DND-41 (cell line): ENCODE data around the gene CSNK2A2.

ENCODE experiments used
- ATAC-seq: fragments of 200-7000 bp; cut with Tn5 transposase; 3 replicates; pipeline ENCODE4 v1.9.1; 2021; ENCODE audit warnings: low read depth; ENCODE audit not compliant: insufficient read depth
- DNase-seq: peaks from one replicate; pipeline ENCODE4 v3.0.0-alpha.2; 2020
- H2AFZ ChIP-seq: 2 replicates; pipeline ENCODE4 v1.6.0; 2012; ENCODE audit warnings: low read depth, low read length
- H3K27ac ChIP-seq: 2 replicates; pipeline ENCODE4 v1.5.1; 2012; ENCODE audit warnings: low read length, inconsistent platforms
- H3K27me3 ChIP-seq: fragments of 200-600 bp; sonication (generic); 2 replicates; pipeline ENCODE4 v1.6.0; 2012; ENCODE audit warnings: low read length, mild to moderate bottlenecking, inconsistent platforms; ENCODE audit not compliant: insufficient read depth, poor library complexity
- H3K36me3 ChIP-seq: 2 replicates; pipeline ENCODE4 v1.5.1; 2012; ENCODE audit warnings: low read length, inconsistent platforms; ENCODE audit not compliant: insufficient read depth
- H3K4me1 ChIP-seq: 2 replicates; pipeline ENCODE4 v1.5.1; 2012; ENCODE audit warnings: mild to moderate bottlenecking, low read length; ENCODE audit not compliant: insufficient read depth
- H3K4me2 ChIP-seq: 2 replicates; pipeline ENCODE4 v1.6.0; 2012; ENCODE audit warnings: mild to moderate bottlenecking, moderate library complexity, low read length, inconsistent platforms; ENCODE audit not compliant: insufficient read depth
- H3K4me3 ChIP-seq, 2 experiments: fragments of 200-600 bp in 1 of 2; shearing (Covaris generic) in 1 of 2; 2 replicates each; pipeline ENCODE4 v1.5.1; 2012 to 2016; ENCODE audit warnings: inconsistent platforms in 2 of 2, low read length in 2 of 2, mild to moderate bottlenecking in 2 of 2, low read depth in 1 of 2, moderate library complexity in 1 of 2
- H3K79me2 ChIP-seq: 2 replicates; pipeline ENCODE4 v1.6.0; 2012; ENCODE audit warnings: low read length, inconsistent platforms; ENCODE audit not compliant: insufficient read depth
- H3K9ac ChIP-seq: 2 replicates; pipeline ENCODE4 v1.6.0; 2012; ENCODE audit warnings: low read depth, mild to moderate bottlenecking, inconsistent platforms, low read length, moderate library complexity
- H3K9me3 ChIP-seq: 2 replicates; pipeline ENCODE4 v1.5.1; 2012; ENCODE audit warnings: low read length, moderate library complexity, mild to moderate bottlenecking, inconsistent platforms; ENCODE audit not compliant: insufficient read depth, severe bottlenecking
- H4K20me1 ChIP-seq: 2 replicates; pipeline ENCODE4 v1.6.0; 2012; ENCODE audit warnings: low read length; ENCODE audit not compliant: insufficient read depth
- CTCF ChIP-seq: IDR thresholded peaks from 2 replicates; pipeline ENCODE4 v1.5.1; 2012; ENCODE audit warnings: borderline replicate concordance, low read length, moderate library complexity, mild to moderate bottlenecking; ENCODE audit not compliant: poor library complexity, severe bottlenecking; ENCODE audit errors: extremely low read depth
- EZH2 ChIP-seq: IDR thresholded peaks from 3 replicates; pipeline ENCODE4 v1.6.1; 2012; ENCODE audit warnings: borderline replicate concordance, low read depth, mild to moderate bottlenecking, moderate library complexity, low read length, inconsistent platforms; ENCODE audit not compliant: severe bottlenecking

Gene CSNK2A2

GRCh38 chr16:58194790-58195189 is 3.1 kb downstream of the CSNK2A2 start:
- no peak overlapping the region for H3K27ac ChIP-seq
- no peaks in the 10 kb centered on the region for H3K9me3 ChIP-seq
- peaks cover 73% of the 10 kb centered on the region for H3K79me2 ChIP-seq
- no peak overlapping the region for H3K9ac ChIP-seq
- DNase-seq (no peak), ATAC-seq (no peak)
- peaks cover 36% of the 10 kb centered on the region for H3K4me1 ChIP-seq
- peaks cover 8% of the 10 kb centered on the region for H3K27me3 ChIP-seq
- peak overlapping the region; percentile 17; the same call in 1 of the 2 replicates for H3K4me2 ChIP-seq
- TF ChIP-seq EZH2 = no peak
- no peak for TF ChIP-seq CTCF
- H3K36me3 ChIP-seq = peaks cover 66% of the 10 kb centered on the region
- H2AFZ ChIP-seq = no peak overlapping the region
- H3K4me3 ChIP-seq = no peak overlapping the region
- H4K20me1 ChIP-seq = peaks cover 28% of the 10 kb centered on the region

GRCh38 chr16:58187665-58188421 is 10.1 kb downstream of the CSNK2A2 start:
- Histone ChIP-seq H2AFZ (no peak overlapping the region), H3K27ac (no peak overlapping the region), H3K79me2 (peaks cover 45% of the 10 kb centered on the region), H3K4me3 (no peak overlapping the region), H3K9ac (no peak overlapping the region), H3K4me2 (no peak overlapping the region), H3K4me1 (no peaks in the 10 kb centered on the region; the same call in 1 of the 2 replicates), H3K9me3 (no peaks in the 10 kb centered on the region), H3K36me3 (peaks cover 95% of the 10 kb centered on the region), H3K27me3 (no peaks in the 10 kb centered on the region), H4K20me1 (peaks cover 18% of the 10 kb centered on the region; the same call in 1 of the 2 replicates)
- no peak for DNase-seq
- no peak for ATAC-seq
- TF ChIP-seq EZH2 = no peak
- TF ChIP-seq CTCF = no peak

GRCh38 chr16:58187092-58187491 is 10.8 kb downstream of the CSNK2A2 start:
- Histone ChIP-seq H3K36me3 (peaks cover 95% of the 10 kb centered on the region), H3K4me3 (no peak overlapping the region), H3K27ac (no peak overlapping the region), H3K9me3 (no peaks in the 10 kb centered on the region), H4K20me1 (peaks cover 16% of the 10 kb centered on the region; the same call in 1 of the 2 replicates), H3K9ac (no peak overlapping the region), H2AFZ (no peak overlapping the region), H3K4me1 (no peaks in the 10 kb centered on the region; the same call in 1 of the 2 replicates), H3K27me3 (no peaks in the 10 kb centered on the region), H3K79me2 (peaks cover 38% of the 10 kb centered on the region), H3K4me2 (no peak overlapping the region)
- DNase-seq = no peak
- ATAC-seq = no peak
- no peak for TF ChIP-seq EZH2
- TF ChIP-seq CTCF = no peak
